ENCODE data around the gene ZNF469. TPM values are rescaled to one million over a fixed set of nuclear protein-coding genes. Genes with fewer than 3 reads are reported as not detected.

ZNF469 gene
- total and polyA plus RNA-seq, 9 of the 15 experiments (the other 6 are each of a cell fraction or from before 2014, with no cell fraction given) = 0.01 to 0.04 TPM; not detected in 7

DNA sequence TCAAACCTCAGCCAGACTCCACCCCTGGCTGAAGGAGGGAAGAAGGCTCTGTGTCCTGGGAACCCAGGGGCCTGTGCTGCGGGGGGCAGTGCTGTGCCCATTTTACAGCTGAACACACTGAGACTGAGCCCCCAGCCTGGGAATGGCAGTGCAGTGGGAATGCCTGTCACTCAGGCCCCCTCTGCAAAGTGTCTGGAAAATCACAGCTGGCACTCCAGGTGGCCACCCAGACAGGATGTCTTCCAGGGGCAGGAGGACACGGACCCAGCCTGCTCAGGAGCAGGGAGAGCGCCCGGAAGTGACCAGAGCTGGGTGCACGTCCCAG, 32.6 kb downstream of the ZNF469 start (continued):
- TF ChIP-seq, protein P1, sequence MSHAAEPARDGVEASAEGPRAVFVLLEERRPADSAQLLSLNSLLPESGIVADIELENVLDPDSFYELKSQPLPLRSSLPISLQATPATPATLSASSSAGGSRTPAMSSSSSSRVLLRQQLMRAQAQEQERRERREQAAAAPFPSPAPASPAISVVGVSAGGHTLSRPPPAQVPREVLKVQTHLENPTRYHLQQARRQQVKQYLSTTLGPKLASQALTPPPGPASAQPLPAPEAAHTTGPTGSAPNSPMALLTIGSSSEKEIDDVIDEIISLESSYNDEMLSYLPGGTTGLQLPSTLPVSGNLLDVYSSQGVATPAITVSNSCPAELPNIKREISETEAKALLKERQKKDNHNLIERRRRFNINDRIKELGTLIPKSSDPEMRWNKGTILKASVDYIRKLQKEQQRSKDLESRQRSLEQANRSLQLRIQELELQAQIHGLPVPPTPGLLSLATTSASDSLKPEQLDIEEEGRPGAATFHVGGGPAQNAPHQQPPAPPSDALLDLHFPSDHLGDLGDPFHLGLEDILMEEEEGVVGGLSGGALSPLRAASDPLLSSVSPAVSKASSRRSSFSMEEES (CRISPR knock-in tag; IDR thresholded peaks at IDR 0.05) = no peak
- peak; percentile 35; the same call in 1 of the 2 replicates for TF ChIP-seq SMARCA5 (IDR thresholded peaks at IDR 0.05)
- TF ChIP-seq GTF2E2 (tag; IDR thresholded peaks at IDR 0.05) = no peak
- TF ChIP-seq, protein P2, sequence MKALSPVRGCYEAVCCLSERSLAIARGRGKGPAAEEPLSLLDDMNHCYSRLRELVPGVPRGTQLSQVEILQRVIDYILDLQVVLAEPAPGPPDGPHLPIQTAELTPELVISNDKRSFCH (CRISPR knock-in tag; IDR thresholded peaks at IDR 0.05) = no peak
- TF ChIP-seq, protein P2 (tag; IDR thresholded peaks at IDR 0.05) = no peak
- TF ChIP-seq ATF7 (IDR thresholded peaks at IDR 0.05) = no peak
- TF ChIP-seq ZSCAN29 (IDR thresholded peaks at IDR 0.05) = no peak
- no peak for TF ChIP-seq TBP (optimal IDR thresholded peaks at IDR 0.05; ENCODE audit: low read depth, low read length)
- peak; percentile 75 for TF ChIP-seq RBM25 (IDR thresholded peaks at IDR 0.05; ENCODE audit: low read depth, low read length, severe bottlenecking)
- TF ChIP-seq, protein P3, sequence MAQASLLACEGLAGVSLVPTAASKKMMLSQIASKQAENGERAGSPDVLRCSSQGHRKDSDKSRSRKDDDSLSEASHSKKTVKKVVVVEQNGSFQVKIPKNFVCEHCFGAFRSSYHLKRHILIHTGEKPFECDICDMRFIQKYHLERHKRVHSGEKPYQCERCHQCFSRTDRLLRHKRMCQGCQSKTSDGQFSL (CRISPR knock-in tag; IDR thresholded peaks at IDR 0.05) = no peak
- TF ChIP-seq, protein P3 (tag; IDR thresholded peaks at IDR 0.05) = no peak
- TF ChIP-seq ZFPM2 (CRISPR knock-in tag; IDR thresholded peaks at IDR 0.05) = no peak
- TF ChIP-seq HDAC6 (IDR thresholded peaks at IDR 0.05; ENCODE audit: low read depth, low read length) = no peak
- TF ChIP-seq TRIM28 (IDR thresholded peaks at IDR 0.05) = no peak
- TF ChIP-seq RBM14 (IDR thresholded peaks at IDR 0.05; ENCODE audit: borderline replicate concordance, insufficient read depth, low read depth, low read length) = no peak
- TF ChIP-seq SP2 (IDR thresholded peaks at IDR 0.05; ENCODE audit: extremely low read depth, low read depth, low read length, poor library complexity, severe bottlenecking) = no peak
- TF ChIP-seq, protein P4, sequence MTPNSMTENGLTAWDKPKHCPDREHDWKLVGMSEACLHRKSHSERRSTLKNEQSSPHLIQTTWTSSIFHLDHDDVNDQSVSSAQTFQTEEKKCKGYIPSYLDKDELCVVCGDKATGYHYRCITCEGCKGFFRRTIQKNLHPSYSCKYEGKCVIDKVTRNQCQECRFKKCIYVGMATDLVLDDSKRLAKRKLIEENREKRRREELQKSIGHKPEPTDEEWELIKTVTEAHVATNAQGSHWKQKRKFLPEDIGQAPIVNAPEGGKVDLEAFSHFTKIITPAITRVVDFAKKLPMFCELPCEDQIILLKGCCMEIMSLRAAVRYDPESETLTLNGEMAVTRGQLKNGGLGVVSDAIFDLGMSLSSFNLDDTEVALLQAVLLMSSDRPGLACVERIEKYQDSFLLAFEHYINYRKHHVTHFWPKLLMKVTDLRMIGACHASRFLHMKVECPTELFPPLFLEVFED (CRISPR knock-in tag; conservative IDR thresholded peaks at IDR 0.05) = no peak
- no peak for TF ChIP-seq PHB (CRISPR knock-in tag; IDR thresholded peaks at IDR 0.05)
- TF ChIP-seq CBFA2T3 (IDR thresholded peaks at IDR 0.05) = no peak
- no peak for TF ChIP-seq BCL6 (CRISPR knock-in tag; IDR thresholded peaks at IDR 0.05)
- TF ChIP-seq, protein P5, sequence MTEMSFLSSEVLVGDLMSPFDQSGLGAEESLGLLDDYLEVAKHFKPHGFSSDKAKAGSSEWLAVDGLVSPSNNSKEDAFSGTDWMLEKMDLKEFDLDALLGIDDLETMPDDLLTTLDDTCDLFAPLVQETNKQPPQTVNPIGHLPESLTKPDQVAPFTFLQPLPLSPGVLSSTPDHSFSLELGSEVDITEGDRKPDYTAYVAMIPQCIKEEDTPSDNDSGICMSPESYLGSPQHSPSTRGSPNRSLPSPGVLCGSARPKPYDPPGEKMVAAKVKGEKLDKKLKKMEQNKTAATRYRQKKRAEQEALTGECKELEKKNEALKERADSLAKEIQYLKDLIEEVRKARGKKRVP (CRISPR knock-in tag; IDR thresholded peaks at IDR 0.05) = no peak
- TF ChIP-seq MBD2 (IDR thresholded peaks at IDR 0.05; ENCODE audit: borderline replicate concordance, low read depth) = no peak
- TF ChIP-seq MTA2 (IDR thresholded peaks at IDR 0.05; ENCODE audit: low read depth) = no peak
- TF ChIP-seq FOS (IDR thresholded peaks at IDR 0.05; ENCODE audit: extremely low read depth, insufficient read length) = no peak
- TF ChIP-seq, protein P6, sequence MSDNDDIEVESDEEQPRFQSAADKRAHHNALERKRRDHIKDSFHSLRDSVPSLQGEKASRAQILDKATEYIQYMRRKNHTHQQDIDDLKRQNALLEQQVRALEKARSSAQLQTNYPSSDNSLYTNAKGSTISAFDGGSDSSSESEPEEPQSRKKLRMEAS (CRISPR knock-in tag; IDR thresholded peaks at IDR 0.05) = peak; percentile 18; the same call in 1 of the 2 replicates
- TF ChIP-seq CHD4 (IDR thresholded peaks at IDR 0.05; ENCODE audit: insufficient read depth, insufficient replicate concordance, low read depth, low read length, poor library complexity, severe bottlenecking) = peak; percentile 70

Measured in K562 (cell line).